GM23338 (cell line): ENCODE measurements around the gene AMPD3.

Experiments
- CREB1 ChIP-seq: fragments of 250-450 bp; sonication (Bioruptor Pico); IDR thresholded peaks from 2 replicates; pipeline ENCODE4 v1.5.0; 2020; ENCODE audit warnings: low read depth, mild to moderate bottlenecking, moderate library complexity
- EZH2 ChIP-seq: fragments of 200-600 bp; sonication (generic); IDR thresholded peaks from one replicate; pipeline ENCODE4 v1.8.0; 2017; ENCODE audit warnings: antibody characterized with exemption, mild to moderate bottlenecking, low read depth; ENCODE audit not compliant: unreplicated experiment
- EZH2phosphoT487 ChIP-seq: fragments of 200-600 bp; sonication (generic); IDR thresholded peaks from one replicate; pipeline ENCODE4 v1.8.1; 2018; ENCODE audit warnings: antibody characterized with exemption; ENCODE audit not compliant: unreplicated experiment
- JUNB ChIP-seq: IDR thresholded peaks from one replicate; pipeline ENCODE4 v1.6.1; 2016; ENCODE audit warnings: antibody characterized with exemption; ENCODE audit not compliant: unreplicated experiment
- POLR2AphosphoS5 ChIP-seq: IDR thresholded peaks from 2 replicates; pipeline ENCODE4 v1.6.1; 2016; ENCODE audit warnings: antibody characterized with exemption, low read depth
- STAT1 ChIP-seq: IDR thresholded peaks from one replicate; pipeline ENCODE4 v1.6.1; 2016; ENCODE audit warnings: antibody characterized with exemption; ENCODE audit not compliant: unreplicated experiment
- ZNF114 ChIP-seq: fragments of 250-450 bp; sonication (Bioruptor Pico); IDR thresholded peaks from 2 replicates; pipeline ENCODE4 v1.5.0; 2020; ENCODE audit warnings: mild to moderate bottlenecking, moderate library complexity
- ZNF331 ChIP-seq: fragments of 250-450 bp; sonication (Bioruptor Pico); IDR thresholded peaks from 2 replicates; pipeline ENCODE4 v1.5.0; 2020; ENCODE audit warnings: low read depth, mild to moderate bottlenecking, moderate library complexity
- TF ChIP-seq, protein P1 (sequence below), 2 experiments: fragments of 200-600 bp in 1 of 2; sonication (generic) in 1 of 2; conservative IDR thresholded peaks; 2 replicates each; pipeline versions ENCODE4 v1.5.1 to v1.6.1; 2016 to 2017; ENCODE audit warnings: antibody characterized with exemption in 2 of 2, low read depth in 2 of 2, mild to moderate bottlenecking in 2 of 2, moderate library complexity in 1 of 2
- TF ChIP-seq, protein P2 (sequence below): IDR thresholded peaks from 2 replicates; pipeline ENCODE4 v1.6.1; 2016; ENCODE audit warnings: antibody characterized with exemption
- TF ChIP-seq, protein P3 (sequence below): IDR thresholded peaks from one replicate; pipeline ENCODE4 v1.6.1; 2018; ENCODE audit warnings: antibody characterized with exemption; ENCODE audit not compliant: unreplicated experiment

DNA sequence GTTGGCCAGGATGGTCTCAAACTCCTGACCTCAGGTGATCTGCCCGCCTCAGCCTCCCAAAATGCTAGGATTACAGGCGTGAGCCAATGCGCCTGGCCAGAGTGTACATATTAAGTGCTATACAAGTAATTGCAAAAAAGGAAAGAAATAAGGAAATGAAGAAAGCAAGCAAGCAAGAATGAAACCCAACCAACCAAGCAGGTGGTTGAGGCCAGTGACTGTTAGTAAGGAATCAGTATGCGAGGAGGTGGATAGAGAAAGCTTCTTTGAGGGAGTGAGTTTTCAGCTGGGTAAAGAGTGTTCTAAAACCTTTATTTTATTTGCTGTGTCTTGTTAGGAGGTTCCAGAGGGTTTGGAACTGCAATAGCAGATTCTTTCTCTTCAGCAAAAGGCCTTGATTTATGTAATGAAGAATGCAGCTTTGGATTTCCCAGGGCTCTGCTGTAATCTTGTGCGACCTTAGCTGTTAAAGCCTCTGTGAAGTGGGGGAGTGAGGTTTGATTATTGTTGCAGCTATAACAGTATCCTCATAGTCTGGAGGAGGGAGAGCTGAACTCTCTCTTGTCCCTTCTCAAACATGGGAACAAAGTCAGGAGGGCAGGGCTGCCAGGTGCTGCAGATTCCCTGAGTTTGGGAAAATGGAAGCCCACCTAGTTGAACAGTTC, 5.7 kb downstream of the AMPD3 start:
- TF ChIP-seq, protein P1, sequence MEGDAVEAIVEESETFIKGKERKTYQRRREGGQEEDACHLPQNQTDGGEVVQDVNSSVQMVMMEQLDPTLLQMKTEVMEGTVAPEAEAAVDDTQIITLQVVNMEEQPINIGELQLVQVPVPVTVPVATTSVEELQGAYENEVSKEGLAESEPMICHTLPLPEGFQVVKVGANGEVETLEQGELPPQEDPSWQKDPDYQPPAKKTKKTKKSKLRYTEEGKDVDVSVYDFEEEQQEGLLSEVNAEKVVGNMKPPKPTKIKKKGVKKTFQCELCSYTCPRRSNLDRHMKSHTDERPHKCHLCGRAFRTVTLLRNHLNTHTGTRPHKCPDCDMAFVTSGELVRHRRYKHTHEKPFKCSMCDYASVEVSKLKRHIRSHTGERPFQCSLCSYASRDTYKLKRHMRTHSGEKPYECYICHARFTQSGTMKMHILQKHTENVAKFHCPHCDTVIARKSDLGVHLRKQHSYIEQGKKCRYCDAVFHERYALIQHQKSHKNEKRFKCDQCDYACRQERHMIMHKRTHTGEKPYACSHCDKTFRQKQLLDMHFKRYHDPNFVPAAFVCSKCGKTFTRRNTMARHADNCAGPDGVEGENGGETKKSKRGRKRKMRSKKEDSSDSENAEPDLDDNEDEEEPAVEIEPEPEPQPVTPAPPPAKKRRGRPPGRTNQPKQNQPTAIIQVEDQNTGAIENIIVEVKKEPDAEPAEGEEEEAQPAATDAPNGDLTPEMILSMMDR (conservative IDR thresholded peaks at IDR 0.05; ENCODE audit: low read depth in 2 of 2) = no peak
- TF ChIP-seq STAT1 (no peak), EZH2 (no peak), JUNB (no peak), POLR2AphosphoS5 (no peak), EZH2phosphoT487 (no peak), ZNF114 (no peak), ZNF331 (CRISPR knock-in tag) (no peak), CREB1 (CRISPR knock-in tag) (no peak)
- TF ChIP-seq, protein P2, sequence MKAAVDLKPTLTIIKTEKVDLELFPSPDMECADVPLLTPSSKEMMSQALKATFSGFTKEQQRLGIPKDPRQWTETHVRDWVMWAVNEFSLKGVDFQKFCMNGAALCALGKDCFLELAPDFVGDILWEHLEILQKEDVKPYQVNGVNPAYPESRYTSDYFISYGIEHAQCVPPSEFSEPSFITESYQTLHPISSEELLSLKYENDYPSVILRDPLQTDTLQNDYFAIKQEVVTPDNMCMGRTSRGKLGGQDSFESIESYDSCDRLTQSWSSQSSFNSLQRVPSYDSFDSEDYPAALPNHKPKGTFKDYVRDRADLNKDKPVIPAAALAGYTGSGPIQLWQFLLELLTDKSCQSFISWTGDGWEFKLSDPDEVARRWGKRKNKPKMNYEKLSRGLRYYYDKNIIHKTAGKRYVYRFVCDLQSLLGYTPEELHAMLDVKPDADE = no peak
- TF ChIP-seq, protein P3, sequence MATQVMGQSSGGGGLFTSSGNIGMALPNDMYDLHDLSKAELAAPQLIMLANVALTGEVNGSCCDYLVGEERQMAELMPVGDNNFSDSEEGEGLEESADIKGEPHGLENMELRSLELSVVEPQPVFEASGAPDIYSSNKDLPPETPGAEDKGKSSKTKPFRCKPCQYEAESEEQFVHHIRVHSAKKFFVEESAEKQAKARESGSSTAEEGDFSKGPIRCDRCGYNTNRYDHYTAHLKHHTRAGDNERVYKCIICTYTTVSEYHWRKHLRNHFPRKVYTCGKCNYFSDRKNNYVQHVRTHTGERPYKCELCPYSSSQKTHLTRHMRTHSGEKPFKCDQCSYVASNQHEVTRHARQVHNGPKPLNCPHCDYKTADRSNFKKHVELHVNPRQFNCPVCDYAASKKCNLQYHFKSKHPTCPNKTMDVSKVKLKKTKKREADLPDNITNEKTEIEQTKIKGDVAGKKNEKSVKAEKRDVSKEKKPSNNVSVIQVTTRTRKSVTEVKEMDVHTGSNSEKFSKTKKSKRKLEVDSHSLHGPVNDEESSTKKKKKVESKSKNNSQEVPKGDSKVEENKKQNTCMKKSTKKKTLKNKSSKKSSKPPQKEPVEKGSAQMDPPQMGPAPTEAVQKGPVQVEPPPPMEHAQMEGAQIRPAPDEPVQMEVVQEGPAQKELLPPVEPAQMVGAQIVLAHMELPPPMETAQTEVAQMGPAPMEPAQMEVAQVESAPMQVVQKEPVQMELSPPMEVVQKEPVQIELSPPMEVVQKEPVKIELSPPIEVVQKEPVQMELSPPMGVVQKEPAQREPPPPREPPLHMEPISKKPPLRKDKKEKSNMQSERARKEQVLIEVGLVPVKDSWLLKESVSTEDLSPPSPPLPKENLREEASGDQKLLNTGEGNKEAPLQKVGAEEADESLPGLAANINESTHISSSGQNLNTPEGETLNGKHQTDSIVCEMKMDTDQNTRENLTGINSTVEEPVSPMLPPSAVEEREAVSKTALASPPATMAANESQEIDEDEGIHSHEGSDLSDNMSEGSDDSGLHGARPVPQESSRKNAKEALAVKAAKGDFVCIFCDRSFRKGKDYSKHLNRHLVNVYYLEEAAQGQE = no peak
